Activated CD4-positive, alpha-beta T cell treated with anti-CD3 and anti-CD28 coated beads, Interleukin-2, amount 10 ng/mL, durations not matched to agents 24 days and 14 days (primary cell): ENCODE results near the gene STX8. TPM values are rescaled to one million over a fixed set of nuclear protein-coding genes. Genes with fewer than 3 reads are reported as not detected.

Source experiments
- DNase-seq: peaks from one replicate; pipeline ENCODE4 v3.0.0; 2022
- H3K27ac Mint-ChIP-seq: one replicate; pipeline ENCODE4 v1.8.0; 2022; ENCODE audit warnings: mild to moderate bottlenecking, mixed read lengths
- H3K27me3 Mint-ChIP-seq: one replicate; pipeline ENCODE4 v1.8.0; 2022; ENCODE audit warnings: mixed read lengths
- H3K36me3 Mint-ChIP-seq: one replicate; pipeline ENCODE4 v1.8.0; 2022; ENCODE audit warnings: low read depth, mild to moderate bottlenecking, mixed read lengths
- H3K4me1 Mint-ChIP-seq: one replicate; pipeline ENCODE4 v1.8.0; 2021; ENCODE audit warnings: mixed read lengths
- H3K4me3 Mint-ChIP-seq: one replicate; pipeline ENCODE4 v1.8.0; 2022; ENCODE audit warnings: mild to moderate bottlenecking, moderate library complexity, mixed read lengths
- H3K9me3 Mint-ChIP-seq: one replicate; pipeline ENCODE4 v1.8.0; 2021; ENCODE audit warnings: mixed read lengths
- intact Hi-C: fragments of 100-400 bp; cut with micrococcal nuclease; formaldehyde crosslinking; loops from one replicate; pipeline ENCODE4 v1.15.1; 2023
- total RNA-seq: library from RNA; stranded (reverse); gene quantifications from 2 replicates; pipeline ENCODE4 v1.2.3, GENCODE V29; 2022

STX8 gene
- total RNA-seq, 1 donor from 2014 or later, result 45.9 TPM

DNA sequence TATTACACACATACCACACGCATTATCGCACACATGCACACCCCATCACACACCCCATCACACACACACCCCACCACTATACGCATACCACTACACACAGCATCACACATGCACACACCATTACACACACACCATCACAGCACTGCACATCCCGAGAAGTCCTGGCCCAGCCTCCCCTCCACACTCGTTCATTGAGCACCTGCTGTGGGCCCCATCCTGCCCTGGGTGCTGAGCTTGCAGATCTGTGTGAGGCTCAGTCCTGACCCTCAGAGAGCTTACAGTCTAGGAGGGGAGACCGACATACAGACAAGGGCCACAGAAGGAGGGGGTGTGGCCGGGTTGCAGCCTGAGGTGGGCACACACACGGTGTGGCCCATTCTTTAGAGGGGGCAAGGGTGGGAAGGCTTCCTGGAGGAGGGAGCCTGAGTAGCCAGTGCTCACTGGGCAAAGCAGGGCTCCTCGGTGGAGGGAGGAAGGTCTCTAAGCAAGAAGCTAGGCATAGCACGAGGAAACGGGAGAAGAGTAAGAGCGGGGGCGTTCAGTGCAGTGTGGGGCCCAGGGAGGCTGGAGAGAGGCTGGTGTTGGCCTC, 347.7 kb downstream of the STX8 start:
- Mint-ChIP-seq H3K9me3 (no peaks in the 10 kb centered on the region), H3K4me1 (no peaks in the 10 kb centered on the region)
- intact Hi-C loops, result no loop called here

DNA sequence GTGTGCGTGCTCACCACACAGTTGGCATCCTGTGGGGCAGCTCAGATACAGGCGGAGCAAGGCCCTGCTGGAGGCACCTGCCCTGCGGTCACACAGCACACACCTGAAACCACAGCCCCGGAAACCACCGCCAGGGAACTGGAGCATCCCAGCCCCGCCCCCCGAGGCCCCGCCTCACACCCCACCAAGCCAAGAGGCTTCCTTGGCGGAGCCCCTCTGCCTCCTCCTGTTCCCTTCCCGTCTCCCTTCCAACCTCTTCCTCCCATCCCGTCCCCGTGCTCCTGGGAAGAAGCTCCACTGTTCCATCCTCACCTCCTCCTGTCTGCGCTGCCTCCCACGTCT, 348.9 kb downstream of the STX8 start:
- Mint-ChIP-seq H3K4me1 (no peaks in the 10 kb centered on the region), H3K27ac (no peak overlapping the region), H3K9me3 (no peaks in the 10 kb centered on the region), H3K36me3 (no peaks in the 10 kb centered on the region), H3K4me3 (no peak overlapping the region), H3K27me3 (no peaks in the 10 kb centered on the region)
- intact Hi-C loops, result no loop called here
- no peak for DNase-seq

More for the DNA sequence above, 347.7 kb downstream of the STX8 start:
- DNase-seq, result no peak
- H3K4me3 Mint-ChIP-seq, result no peak overlapping the region
- no peaks in the 10 kb centered on the region for H3K36me3 Mint-ChIP-seq
- H3K27me3 Mint-ChIP-seq, result no peaks in the 10 kb centered on the region
- no peak overlapping the region for H3K27ac Mint-ChIP-seq

DNA sequence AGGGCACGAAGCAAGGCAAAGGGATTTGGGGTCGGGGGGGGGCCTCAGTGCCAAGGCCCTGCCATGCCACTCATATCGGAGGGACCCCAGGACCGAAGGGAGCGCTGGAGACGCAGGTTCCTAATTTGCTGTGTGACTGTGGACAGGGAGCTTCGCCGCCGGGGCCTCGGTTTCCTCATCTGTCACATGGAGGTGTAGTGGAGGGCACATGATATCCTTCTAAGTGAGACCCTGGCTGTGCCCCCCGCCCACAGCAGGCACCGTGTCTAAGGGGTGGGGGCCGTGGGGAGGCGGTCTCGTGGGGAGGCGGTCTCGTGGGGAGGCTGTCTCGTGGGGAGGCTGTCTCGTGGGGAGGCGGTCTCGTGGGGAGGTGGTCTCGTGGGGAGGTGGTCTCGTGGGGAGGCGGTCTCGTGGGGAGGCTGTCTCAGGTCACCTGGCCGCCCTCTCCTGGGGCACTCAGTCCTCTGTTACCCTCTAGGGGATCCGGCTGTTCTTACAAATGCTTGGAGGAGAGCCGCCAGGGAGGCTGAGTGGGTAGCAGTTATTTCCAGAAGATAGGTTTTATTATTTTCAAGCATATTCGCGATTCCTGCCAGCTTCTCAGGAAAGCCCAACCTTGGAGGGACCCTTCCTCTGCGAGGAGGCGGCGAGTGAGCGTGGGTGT, 349.4 kb downstream of the STX8 start:
- Mint-ChIP-seq H3K27ac (no peak overlapping the region), H3K27me3 (no peaks in the 10 kb centered on the region)

DNA sequence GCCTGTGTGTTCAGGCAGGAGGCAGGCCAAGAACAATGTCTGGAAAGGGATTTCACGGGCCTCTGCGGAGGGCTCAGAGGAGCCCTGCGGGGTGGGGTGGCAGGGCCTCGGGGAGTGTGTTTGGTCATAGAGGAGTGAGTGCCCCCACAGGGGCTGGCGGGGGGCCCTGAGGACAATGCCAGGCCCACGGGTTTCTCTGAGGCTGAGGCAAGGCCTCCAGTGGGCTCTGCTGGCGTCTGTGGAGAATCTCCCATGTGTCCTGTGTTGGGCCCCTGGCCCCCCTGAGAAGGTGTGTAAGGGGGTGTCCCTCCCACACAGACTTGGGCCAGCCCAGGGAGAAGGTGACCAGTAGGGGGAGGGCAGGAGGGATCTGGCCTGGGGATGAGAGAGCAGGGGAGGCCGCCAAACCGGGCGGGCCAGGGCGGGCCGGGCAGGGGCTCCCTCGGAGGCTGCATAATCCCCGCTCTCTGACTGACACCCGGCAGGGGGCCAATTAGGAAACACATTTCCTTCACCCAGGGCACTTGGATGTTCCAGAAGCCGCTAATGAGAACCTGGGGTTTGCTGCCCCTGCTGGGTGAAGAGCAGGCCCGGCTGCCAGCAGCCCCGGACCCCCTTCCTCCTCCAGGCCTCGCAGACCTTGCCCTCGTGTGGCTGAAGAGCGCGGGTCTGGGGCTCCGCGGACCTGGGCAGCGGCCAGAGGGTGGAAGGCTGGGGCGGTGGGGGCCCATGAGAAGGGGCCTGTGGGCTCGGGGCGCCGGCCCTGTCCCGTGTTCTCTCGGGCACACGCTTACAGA, 350.1 kb downstream of the STX8 start:
- DNase-seq, result no peak
- no peaks in the 10 kb centered on the region for H3K36me3 Mint-ChIP-seq
- no peak overlapping the region for H3K27ac Mint-ChIP-seq
- intact Hi-C loops, result no loop called here
- H3K27me3 Mint-ChIP-seq, result no peaks in the 10 kb centered on the region
- no peak overlapping the region for H3K4me3 Mint-ChIP-seq
- H3K9me3 Mint-ChIP-seq, result no peaks in the 10 kb centered on the region
- no peaks in the 10 kb centered on the region for H3K4me1 Mint-ChIP-seq

More for the DNA sequence above, 349.4 kb downstream of the STX8 start:
- Mint-ChIP-seq H3K9me3 (no peaks in the 10 kb centered on the region), H3K4me3 (no peak overlapping the region), H3K4me1 (no peaks in the 10 kb centered on the region), H3K36me3 (no peaks in the 10 kb centered on the region)
- DNase-seq, result no peak
- intact Hi-C loops, result no loop called here

DNA sequence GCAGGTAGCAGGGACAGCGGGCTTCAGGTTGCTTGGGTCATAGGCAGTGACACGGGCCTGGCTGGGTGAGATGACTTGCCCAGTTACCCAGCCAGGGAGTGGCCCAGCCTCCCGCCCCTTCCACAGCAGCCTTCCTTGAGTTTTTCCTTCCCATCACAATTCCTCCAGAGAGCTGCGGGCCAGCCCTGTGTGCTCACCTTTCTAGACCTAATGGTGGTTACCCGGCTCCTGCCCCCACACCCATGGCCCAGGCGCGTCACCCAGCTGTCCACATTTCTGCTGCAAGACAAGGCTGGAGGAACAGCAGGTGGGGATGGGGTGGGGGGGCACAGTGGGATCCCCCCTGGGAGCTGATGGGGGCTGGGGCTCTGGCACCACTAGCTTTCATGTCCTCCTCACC, 351.1 kb downstream of the STX8 start:
- H3K4me1 Mint-ChIP-seq, result no peaks in the 10 kb centered on the region
- H3K9me3 Mint-ChIP-seq, result no peaks in the 10 kb centered on the region
- no peak overlapping the region for H3K4me3 Mint-ChIP-seq
- intact Hi-C loops, result no loop called here
- no peaks in the 10 kb centered on the region for H3K36me3 Mint-ChIP-seq
- H3K27ac Mint-ChIP-seq, result no peak overlapping the region
- DNase-seq, result no peak
- no peaks in the 10 kb centered on the region for H3K27me3 Mint-ChIP-seq

DNA sequence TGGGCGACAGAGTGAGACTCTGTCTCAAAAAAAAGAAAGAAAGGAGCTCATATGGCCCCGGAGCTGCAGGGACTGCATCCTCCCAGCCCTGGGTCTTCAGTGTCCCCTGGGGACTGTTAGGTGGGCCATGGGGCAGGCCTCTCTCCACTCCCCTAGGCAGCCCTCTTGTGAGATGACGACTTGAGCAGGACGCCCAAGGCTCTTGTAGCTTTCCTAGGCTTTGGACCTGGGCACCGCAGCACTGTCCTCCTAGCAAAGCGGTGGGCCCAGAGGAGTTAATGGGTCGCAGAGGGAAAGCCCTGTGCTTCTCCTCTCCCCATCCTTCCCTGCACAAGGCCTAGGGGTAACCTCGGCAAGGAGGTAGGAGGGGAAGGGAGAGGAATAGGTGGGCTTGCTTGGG, 352.1 kb downstream of the STX8 start:
- Mint-ChIP-seq H3K36me3 (no peaks in the 10 kb centered on the region), H3K4me3 (no peak overlapping the region), H3K4me1 (no peaks in the 10 kb centered on the region), H3K27ac (no peak overlapping the region), H3K27me3 (no peaks in the 10 kb centered on the region), H3K9me3 (no peaks in the 10 kb centered on the region)
- no peak for DNase-seq
- intact Hi-C loops, result no loop called here

DNA sequence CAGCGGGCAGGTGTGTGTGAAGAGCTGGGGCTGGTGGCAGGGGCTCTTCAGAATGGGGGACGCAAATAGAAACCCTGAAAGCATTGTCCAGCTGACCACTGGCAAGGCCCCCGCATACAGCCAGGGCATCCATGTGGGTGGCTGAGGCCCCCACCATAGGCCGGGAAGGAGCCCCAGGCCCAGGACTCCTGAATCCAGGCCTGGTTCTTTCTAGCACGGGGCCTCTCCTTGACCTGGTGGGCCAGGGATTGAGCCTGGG, 353.8 kb downstream of the STX8 start:
- no peak overlapping the region for H3K27ac Mint-ChIP-seq
- H3K27me3 Mint-ChIP-seq, result no peaks in the 10 kb centered on the region
- H3K9me3 Mint-ChIP-seq, result no peaks in the 10 kb centered on the region
- no peaks in the 10 kb centered on the region for H3K4me1 Mint-ChIP-seq
- H3K36me3 Mint-ChIP-seq, result no peaks in the 10 kb centered on the region
- H3K4me3 Mint-ChIP-seq, result no peak overlapping the region
- intact Hi-C loops, result no loop called here
- DNase-seq, result no peak

DNA sequence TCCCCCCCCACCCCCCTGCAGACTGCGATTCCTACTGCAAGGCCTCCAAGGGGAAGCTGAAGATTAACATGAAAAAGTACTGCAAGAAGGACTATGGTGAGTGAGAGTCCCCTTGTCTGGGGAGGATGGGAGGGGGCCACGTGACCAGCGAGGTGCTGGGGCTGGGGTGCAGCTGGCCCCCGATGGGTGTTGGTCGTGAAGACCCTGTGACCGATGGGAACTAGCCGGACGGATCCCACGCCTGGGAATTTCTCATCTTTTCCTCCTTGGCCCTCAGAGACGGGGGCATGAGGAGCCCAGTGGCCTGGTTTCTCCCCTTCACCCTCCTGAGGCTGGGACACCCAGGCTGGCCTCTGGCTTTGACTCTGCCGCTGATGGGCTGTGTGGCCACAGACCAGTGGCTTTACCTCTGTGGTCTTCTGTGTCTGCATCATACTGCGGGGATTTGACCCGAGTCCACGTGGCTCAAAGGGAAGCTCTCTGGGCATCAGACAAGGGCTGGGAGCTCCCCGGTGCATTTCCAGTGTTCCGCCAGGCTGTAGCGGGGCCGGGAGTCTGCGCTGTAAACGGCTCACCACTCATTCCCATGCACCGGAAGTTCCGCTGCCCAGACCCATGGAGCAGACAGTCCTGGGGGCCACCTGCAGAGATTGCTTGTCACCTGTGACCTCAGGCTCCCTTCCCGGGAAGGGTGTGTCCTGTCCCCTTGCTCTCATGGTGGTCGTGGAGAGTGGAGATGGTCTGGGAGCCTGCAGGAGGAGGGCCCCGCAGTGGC, 354.3 kb downstream of the STX8 start:
- Mint-ChIP-seq H3K27me3 (no peaks in the 10 kb centered on the region), H3K4me3 (no peak overlapping the region), H3K4me1 (no peaks in the 10 kb centered on the region), H3K9me3 (no peaks in the 10 kb centered on the region), H3K27ac (no peak overlapping the region), H3K36me3 (no peaks in the 10 kb centered on the region)
- intact Hi-C loops, result no loop called here
- no peak for DNase-seq

DNA sequence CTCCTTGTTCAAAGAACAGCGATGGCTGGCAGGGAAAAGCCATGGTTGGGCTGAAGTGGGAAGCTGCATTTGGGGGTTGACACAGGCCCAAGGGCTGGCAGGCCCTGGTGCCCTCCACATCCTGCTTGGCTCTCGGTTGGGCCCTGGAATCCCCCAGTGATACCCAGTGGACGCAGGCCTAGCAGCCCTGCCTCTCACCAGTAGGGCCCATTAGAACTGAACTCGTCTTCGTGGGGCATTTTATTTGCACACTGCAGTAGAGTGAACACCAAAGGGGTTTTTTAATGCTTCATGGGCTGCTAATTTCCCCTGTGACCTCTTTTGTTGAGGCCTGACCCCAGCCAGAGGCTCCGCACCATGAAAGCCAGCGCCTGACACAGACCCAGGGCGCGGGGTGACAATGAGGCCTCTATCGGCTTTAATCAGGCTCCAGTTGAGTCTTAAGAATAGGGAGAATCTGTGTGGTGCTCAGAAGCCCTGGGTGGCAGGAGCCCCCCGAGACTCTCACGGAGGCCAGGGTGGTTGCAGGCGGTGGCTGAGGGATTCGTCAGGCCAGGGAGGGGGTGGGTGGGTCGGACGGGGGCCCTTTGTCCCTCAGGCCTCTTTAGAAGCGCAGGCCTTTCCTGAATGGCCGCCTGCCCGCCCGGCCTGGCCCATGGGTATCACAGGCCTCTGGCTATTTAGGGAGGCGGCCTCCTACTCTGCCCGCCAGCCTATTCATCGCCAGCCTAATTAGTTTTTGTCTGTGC, 355.0 kb downstream of the STX8 start:
- no peaks in the 10 kb centered on the region for H3K4me1 Mint-ChIP-seq
- no peaks in the 10 kb centered on the region for H3K36me3 Mint-ChIP-seq
- intact Hi-C loops, result no loop called here
- no peak overlapping the region for H3K27ac Mint-ChIP-seq
- H3K9me3 Mint-ChIP-seq, result peaks cover 3% of the 10 kb centered on the region
- no peak overlapping the region for H3K4me3 Mint-ChIP-seq
- no peak for DNase-seq
- no peaks in the 10 kb centered on the region for H3K27me3 Mint-ChIP-seq

DNA sequence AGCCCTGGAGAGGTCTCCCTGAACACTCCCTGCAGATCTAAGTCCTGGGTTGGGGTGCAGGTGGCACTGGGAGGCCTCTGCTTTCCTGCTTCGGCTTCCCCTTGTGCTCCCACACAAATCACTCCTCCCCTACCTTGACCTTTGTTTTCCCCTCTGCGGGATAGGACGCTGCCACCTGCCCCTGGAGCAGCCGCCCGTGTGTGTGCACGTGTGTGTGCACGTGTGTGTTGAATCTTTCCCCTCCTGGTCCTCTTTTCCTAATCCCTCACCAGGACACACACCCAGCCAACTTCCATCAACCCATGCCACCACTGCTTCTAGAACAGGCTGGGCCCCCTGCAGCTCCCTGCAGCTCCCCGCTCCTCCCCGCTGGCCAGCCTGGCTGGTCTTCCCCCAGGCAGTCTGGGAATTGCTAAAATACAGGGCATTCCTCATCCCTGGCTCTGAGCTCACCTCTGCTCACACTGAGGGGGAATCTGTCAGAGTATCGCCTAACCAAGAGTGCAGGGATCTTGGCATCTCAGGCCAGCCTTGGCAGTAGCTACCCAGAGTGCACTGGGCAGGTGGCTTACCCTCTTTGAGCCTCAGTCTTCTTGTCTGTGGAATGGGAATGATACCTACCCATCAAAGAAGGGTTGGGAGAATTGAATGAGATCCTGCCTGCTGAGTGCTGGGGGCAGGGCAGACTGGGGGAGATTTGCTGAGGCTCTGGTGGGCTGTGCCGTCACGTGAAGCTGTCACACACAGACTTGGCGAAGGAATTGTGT, 355.8 kb downstream of the STX8 start:
- no peak for DNase-seq
- Mint-ChIP-seq H3K27ac (no peak overlapping the region), H3K36me3 (no peaks in the 10 kb centered on the region), H3K4me3 (no peak overlapping the region), H3K4me1 (no peaks in the 10 kb centered on the region), H3K27me3 (no peaks in the 10 kb centered on the region), H3K9me3 (peaks cover 6% of the 10 kb centered on the region)
- intact Hi-C loops, result no loop called here

DNA sequence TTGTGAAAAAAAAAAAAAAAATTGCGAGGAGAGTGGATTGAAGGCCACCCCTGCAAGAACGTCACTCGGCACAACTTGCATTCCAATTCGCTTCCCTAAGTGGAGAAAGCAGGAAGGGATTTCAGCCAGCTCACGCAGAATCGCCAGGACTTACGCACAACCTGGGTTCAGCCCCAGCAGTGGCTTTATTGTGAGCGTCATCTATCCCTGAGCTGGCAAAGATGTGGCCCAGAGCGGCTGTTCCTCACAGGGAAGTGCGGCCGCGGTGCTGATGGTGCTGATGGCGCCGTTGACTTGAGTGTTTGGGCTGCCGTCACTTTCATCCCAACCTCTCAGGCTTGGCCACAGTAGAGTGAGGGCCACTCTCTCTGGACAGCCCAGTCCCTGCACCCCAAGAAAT, 356.7 kb downstream of the STX8 start:
- DNase-seq, result no peak
- Mint-ChIP-seq H3K27me3 (no peaks in the 10 kb centered on the region), H3K4me1 (no peaks in the 10 kb centered on the region), H3K9me3 (peaks cover 6% of the 10 kb centered on the region), H3K4me3 (no peak overlapping the region), H3K27ac (no peak overlapping the region), H3K36me3 (no peaks in the 10 kb centered on the region)
- intact Hi-C loops, result no loop called here

DNA sequence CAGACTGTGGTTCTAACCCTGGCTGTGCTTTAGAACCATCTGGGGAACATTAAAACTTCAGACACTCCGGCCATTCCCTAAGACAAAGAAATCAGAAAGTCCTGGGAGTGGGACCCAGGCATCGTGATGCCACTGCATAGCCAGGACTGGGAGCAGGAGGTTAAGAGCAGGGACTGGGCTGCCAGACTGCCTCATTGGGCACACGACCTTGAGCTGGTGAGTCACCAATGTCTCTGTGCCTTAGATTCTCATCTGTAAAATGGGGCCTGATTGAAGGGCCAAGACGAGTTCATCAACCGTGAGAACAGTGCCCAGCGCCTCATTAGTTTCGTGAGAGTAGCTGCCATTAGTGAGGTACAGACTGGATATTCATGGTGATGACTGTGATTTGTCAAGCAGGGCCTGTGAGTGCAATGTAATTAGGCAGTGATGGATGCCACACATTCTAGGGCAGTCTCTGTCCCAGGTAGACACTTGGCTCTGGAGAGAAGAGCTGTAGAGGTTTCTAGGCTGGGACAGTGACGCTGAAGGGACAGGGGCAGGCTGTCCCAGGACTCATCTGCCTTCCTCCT, 357.5 kb downstream of the STX8 start:
- DNase-seq, result no peak
- H3K27ac Mint-ChIP-seq, result no peak overlapping the region
- H3K4me1 Mint-ChIP-seq, result no peaks in the 10 kb centered on the region
- H3K4me3 Mint-ChIP-seq, result no peak overlapping the region
- H3K9me3 Mint-ChIP-seq, result peaks cover 6% of the 10 kb centered on the region
- no peaks in the 10 kb centered on the region for H3K27me3 Mint-ChIP-seq
- H3K36me3 Mint-ChIP-seq, result no peaks in the 10 kb centered on the region
- intact Hi-C loops, result no loop called here
